Calu3 (cell line): ENCODE data around the gene RNASE8. TPM values are rescaled to one million over a fixed set of nuclear protein-coding genes. Genes with fewer than 3 reads are reported as not detected.

Experiments used
- BruUV-seq: library from RNA; stranded (reverse); fragments of 400-500 nt; replicated peaks from 2 replicates; lab custom pipeline; 2021; lab: Mats Ljungman, UMichigan
- CTCF ChIA-PET: fragments of 300-600 bp; sonication (Branson Sonifier 250); formaldehyde crosslinking; loops from one replicate; lab custom pipeline; 2022; ENCODE audit warnings: antibody characterized with exemption; lab: Charles Lee
- DNase-seq: peaks from one replicate; pipeline ENCODE4 v3.0.0; 2022
- H3K27ac Mint-ChIP-seq: one replicate; pipeline ENCODE4 v1.8.0; 2022; ENCODE audit warnings: mixed read lengths; ENCODE audit not compliant: unreplicated experiment
- H3K27me3 Mint-ChIP-seq: one replicate; pipeline ENCODE4 v1.8.0; 2022; ENCODE audit warnings: mixed read lengths; ENCODE audit not compliant: unreplicated experiment
- H3K36me3 Mint-ChIP-seq: one replicate; pipeline ENCODE4 v1.8.0; 2022; ENCODE audit warnings: mild to moderate bottlenecking, moderate library complexity, mixed read lengths; ENCODE audit not compliant: insufficient read depth, unreplicated experiment
- H3K4me1 Mint-ChIP-seq: one replicate; pipeline ENCODE4 v1.8.0; 2022; ENCODE audit warnings: mild to moderate bottlenecking, low read depth, mixed read lengths; ENCODE audit not compliant: unreplicated experiment
- H3K4me3 Mint-ChIP-seq: one replicate; pipeline ENCODE4 v1.8.0; 2022; ENCODE audit warnings: mild to moderate bottlenecking, low read depth, moderate library complexity, mixed read lengths; ENCODE audit not compliant: unreplicated experiment
- H3K9me3 Mint-ChIP-seq: one replicate; pipeline ENCODE4 v1.8.0; 2022; ENCODE audit warnings: low read depth, mixed read lengths; ENCODE audit not compliant: unreplicated experiment
- CTCF ChIP-seq: fragments of 200-600 bp; IDR thresholded peaks from one replicate; pipeline ENCODE4 v1.8.0; 2022; ENCODE audit warnings: antibody characterized with exemption; ENCODE audit not compliant: unreplicated experiment
- intact Hi-C: fragments of 100-400 bp; cut with micrococcal nuclease; formaldehyde crosslinking; loops from one replicate; pipeline ENCODE4 v1.10.0; 2022; ENCODE audit not compliant: unreplicated experiment
- total RNA-seq: library from RNA; stranded (reverse); gene quantifications from 2 replicates; pipeline ENCODE4 v1.2.3, GENCODE V29; 2022

The RNASE8 gene
- total RNA-seq, 1 experiment from 2014 or later: not detected

- Mint-ChIP-seq H3K4me3 (no peak overlapping the region), H3K4me1 (peaks cover 15% of the 10 kb centered on the region), H3K27me3 (peaks cover 70% of the 10 kb centered on the region), H3K27ac (no peak overlapping the region), H3K36me3 (no peaks in the 10 kb centered on the region), H3K9me3 (no peaks in the 10 kb centered on the region)
- TF ChIP-seq CTCF: no peak
- no peak for DNase-seq
- intact Hi-C loops: no loop called here
- CTCF ChIA-PET: interaction anchor here (1.6 kb wide), 1 partner anchor 22 kb away, joined by 6 read pairs; no protein-coding TSS in a partner anchor
- BruUV-seq: no TSS peak
These were observed 20.9 kb upstream of the RNASE8 start for GRCh38 chr14:21036751-21037150.

- CTCF ChIA-PET: interaction anchor here (1.6 kb wide), 1 partner anchor 22 kb away, joined by 6 read pairs; no protein-coding TSS in a partner anchor
- intact Hi-C loops: no loop called here
- no peak for TF ChIP-seq CTCF
- H3K27ac Mint-ChIP-seq: no peak overlapping the region
- H3K4me3 Mint-ChIP-seq: no peak overlapping the region
- H3K4me1 Mint-ChIP-seq: peaks cover 19% of the 10 kb centered on the region
- no TSS peak for BruUV-seq
- peaks cover 70% of the 10 kb centered on the region for H3K27me3 Mint-ChIP-seq
- no peak for DNase-seq
- no peaks in the 10 kb centered on the region for H3K36me3 Mint-ChIP-seq
- no peaks in the 10 kb centered on the region for H3K9me3 Mint-ChIP-seq
These were observed 20.5 kb upstream of the RNASE8 start for GRCh38 chr14:21037156-21037555.

DNA sequence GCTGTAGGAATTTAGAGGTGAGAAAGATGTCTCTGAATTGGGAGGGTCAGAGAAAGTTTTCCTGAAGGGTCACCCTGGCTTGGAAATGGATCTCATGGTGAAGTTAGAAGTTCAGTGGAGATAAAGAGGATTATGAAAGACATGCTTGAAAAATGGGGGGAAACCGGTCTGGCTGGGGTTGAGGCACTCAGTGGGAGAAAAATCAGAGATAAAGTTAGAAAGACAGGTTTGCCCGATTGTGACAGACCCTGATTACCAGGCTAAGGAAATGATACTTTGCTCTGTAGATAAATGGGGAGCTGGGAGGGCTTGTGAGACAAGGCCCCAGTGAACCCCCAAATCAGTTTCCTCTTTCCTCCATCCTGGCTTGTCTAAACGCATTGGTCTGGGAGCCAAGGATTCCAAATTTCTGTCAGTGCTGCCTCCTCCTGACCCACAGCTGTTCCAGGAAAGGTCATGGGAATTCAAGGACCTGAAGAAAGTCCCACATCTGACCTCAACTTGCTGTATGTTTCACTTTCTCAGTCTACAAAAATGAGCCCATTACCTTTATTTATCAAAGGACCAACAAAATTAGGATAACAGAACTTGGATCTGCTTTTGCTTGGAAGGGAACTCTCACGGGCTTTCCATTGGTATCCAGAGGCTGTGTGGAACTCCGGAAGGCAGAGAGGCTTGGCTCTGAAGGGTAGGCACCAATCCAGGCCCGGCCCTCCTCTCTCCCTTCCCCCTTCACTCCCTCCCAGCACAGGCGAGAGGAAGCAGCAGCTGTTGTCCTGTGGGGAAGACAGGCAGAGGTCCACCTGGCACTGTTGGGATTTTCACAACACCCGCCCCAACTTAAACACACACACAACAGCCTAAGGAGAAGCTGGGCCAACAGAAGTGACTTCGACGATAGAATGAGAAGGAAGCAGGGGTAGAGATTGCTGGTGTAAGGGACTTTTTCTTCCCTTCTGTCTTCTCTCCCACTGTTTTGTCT lies 18.9 kb upstream of the RNASE8 start:
- Mint-ChIP-seq H3K36me3 (no peaks in the 10 kb centered on the region), H3K4me1 (peaks cover 28% of the 10 kb centered on the region), H3K9me3 (no peaks in the 10 kb centered on the region), H3K4me3 (no peak overlapping the region), H3K27me3 (peaks cover 70% of the 10 kb centered on the region), H3K27ac (no peak overlapping the region)
- intact Hi-C loops: no loop called here
- BruUV-seq: no TSS peak
- no peak for TF ChIP-seq CTCF
- no peak for DNase-seq
- CTCF ChIA-PET: interaction anchor here (1.6 to 6.7 kb wide), 3 partner anchors 14 to 68 kb away, joined by 4 to 93 read pairs (median 5); partner anchors contain the start of gene NDRG2

GRCh38 chr14:21039585-21040369 lies 17.8 kb upstream of the RNASE8 start:
- intact Hi-C loops: loop anchor here (1.0 to 10.0 kb wide), 3 partner anchors 25 to 185 kb away; no protein-coding TSS in a partner anchor
- CTCF ChIA-PET: interaction anchor here (0.7 to 6.7 kb wide), 11 partner anchors 15 to 182 kb away, joined by 3 to 93 read pairs (median 4); partner anchors contain the start of genes ARHGEF40 and NDRG2
- BruUV-seq: no TSS peak
- Mint-ChIP-seq H3K4me1 (peaks cover 36% of the 10 kb centered on the region), H3K27me3 (peaks cover 70% of the 10 kb centered on the region), H3K27ac (no peak overlapping the region), H3K36me3 (no peaks in the 10 kb centered on the region), H3K9me3 (no peaks in the 10 kb centered on the region), H3K4me3 (no peak overlapping the region)
- TF ChIP-seq CTCF: peak; percentile 44
- peak; percentile 37 for DNase-seq
